GM12874 (cell line): ENCODE results near the gene TOR1B.

Experiments
- TF ChIP-seq, protein P1 (sequence below): IDR thresholded peaks from 2 replicates; pipeline ENCODE4 v1.5.1; 2011; ENCODE audit warnings: low read depth, mild to moderate bottlenecking, control low read depth, low read length, moderate library complexity; ENCODE audit not compliant: insufficient read depth

TOR1B gene

GRCh38 chr9:129845373-129845772 is 42.4 kb downstream of the TOR1B start:
- TF ChIP-seq, protein P1, sequence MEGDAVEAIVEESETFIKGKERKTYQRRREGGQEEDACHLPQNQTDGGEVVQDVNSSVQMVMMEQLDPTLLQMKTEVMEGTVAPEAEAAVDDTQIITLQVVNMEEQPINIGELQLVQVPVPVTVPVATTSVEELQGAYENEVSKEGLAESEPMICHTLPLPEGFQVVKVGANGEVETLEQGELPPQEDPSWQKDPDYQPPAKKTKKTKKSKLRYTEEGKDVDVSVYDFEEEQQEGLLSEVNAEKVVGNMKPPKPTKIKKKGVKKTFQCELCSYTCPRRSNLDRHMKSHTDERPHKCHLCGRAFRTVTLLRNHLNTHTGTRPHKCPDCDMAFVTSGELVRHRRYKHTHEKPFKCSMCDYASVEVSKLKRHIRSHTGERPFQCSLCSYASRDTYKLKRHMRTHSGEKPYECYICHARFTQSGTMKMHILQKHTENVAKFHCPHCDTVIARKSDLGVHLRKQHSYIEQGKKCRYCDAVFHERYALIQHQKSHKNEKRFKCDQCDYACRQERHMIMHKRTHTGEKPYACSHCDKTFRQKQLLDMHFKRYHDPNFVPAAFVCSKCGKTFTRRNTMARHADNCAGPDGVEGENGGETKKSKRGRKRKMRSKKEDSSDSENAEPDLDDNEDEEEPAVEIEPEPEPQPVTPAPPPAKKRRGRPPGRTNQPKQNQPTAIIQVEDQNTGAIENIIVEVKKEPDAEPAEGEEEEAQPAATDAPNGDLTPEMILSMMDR, result no peak

GRCh38 chr9:129848712-129849441 is 45.9 kb downstream of the TOR1B start:
- TF ChIP-seq, protein P1, result no peak

DNA sequence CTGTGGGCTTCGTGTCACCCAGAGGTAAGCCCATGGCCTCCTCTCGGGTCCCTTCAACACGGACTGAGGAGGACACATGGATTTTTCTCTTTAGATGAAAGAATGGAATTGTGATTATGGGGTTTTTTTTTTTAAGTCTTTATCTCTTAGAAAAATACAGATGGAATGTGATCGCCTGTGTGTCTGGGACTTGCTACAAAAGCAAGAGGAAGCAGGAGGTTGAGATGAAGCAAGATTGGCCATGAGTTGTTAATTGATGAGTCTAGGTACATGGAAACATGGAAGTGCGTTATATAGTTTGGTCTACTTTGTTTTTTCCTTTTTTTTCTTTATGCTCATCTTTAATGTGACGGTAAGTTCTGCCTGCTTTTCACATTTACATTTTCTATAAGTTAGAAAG is 46.9 kb downstream of the TOR1B start:
- TF ChIP-seq, protein P1, result no peak

- TF ChIP-seq, protein P1, result no peak
Observed at GRCh38 chr9:129850821-129851550, 48.0 kb downstream of the TOR1B start.

- TF ChIP-seq, protein P1, result no peak
Observed at GRCh38 chr9:129851821-129852220, 48.8 kb downstream of the TOR1B start.

DNA sequence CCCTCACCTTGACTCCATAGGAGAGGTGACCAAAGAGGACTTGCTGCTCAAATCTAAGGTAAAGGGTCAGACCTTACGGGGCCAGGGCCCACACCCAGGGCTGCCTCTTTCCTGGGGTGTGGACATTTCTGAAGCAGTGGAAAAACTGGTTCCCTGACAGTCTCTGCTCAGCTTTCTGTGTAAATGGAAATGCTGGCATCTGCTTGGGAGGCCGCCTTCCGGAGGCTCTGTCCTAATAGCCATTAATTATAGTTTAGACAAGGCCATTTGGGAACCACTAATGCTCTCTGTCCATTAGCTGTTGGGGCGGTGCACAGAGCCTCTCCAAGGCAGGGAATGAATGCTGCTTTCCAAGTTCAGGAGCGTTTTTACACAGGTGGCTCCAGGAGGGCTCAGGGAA is 49.6 kb downstream of the TOR1B start:
- TF ChIP-seq, protein P1, result no peak

DNA sequence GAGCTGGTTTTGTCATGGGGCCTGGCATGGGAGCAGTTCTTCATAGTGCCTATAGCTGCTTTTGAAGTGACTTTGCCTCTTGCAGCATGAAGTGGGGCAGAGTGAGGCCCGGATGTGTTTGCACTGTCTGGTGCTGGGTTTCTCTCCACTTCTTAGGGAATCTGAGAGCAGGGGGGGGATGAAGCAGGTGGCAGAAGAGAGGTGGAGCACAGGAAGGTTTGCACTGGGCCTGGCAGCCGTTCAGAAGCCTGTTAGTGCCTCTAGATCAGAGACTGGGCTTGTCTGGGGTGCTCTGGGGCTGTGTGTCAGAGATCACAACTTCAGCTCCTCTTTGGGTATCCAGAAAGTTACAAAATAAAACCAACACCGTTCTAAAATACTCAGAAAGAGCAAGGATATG is 50.6 kb downstream of the TOR1B start:
- TF ChIP-seq, protein P1, result no peak
